ENCODE data around the gene LRRFIP2.
"Not testable (repeated sequence)": the region's sequence is repeated elsewhere in the genome, so short reads cannot be mapped to it uniquely, and the experiment has no call there.

LRRFIP2 gene

DNA sequence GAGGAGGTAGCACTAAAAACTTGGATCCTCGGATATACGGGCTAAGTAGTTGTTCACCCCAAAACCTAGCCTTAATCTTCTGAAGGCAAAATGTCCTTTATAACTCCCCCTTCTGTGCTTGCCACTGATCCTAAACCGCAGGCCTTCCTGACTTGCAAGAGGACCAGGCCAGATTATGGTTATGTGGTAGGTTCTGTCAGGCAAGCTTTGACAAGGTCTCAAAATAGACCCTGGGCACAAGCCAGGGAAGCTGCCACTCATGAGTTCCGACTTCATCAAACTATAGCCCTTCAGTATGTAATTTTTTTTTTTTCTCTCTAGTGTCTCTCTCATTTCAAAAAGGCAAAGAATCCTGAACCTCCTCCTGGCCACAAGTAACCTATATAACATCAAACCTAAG, 3.2 kb downstream of the LRRFIP2 start:
- Mint-ChIP-seq H3K27me3 (no peaks in the 10 kb centered on the region), H3K36me3 (peaks cover 21% of the 10 kb centered on the region), H3K9me3 (no peaks in the 10 kb centered on the region), H3K4me1 (peaks cover 26% of the 10 kb centered on the region), H3K27ac (no peak overlapping the region), H3K4me3 (no peak overlapping the region)
- CTCF ChIA-PET = interaction anchor here (0.6 kb wide), 1 partner anchor 41 kb away, joined by 7 read pairs; no protein-coding TSS in a partner anchor
- DNase-seq = no peak

DNA sequence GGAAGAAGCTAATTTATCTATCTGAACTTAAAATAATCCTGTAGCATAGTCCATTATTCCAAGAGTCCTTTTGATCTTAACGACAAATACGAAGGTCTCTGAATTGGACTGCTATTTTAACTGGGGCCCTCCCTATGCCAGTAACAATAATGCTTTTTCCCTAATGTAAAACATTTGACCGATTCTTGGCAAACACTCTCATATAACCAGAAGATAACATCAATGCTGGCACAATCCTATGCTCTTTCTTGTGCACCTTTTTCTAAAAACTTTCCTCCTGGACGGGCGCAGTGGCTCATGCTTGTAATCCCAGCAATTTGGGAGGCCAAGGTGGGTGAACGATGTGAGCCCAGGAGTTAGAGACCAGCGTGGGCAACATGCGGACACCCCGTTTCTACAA, 3.9 kb downstream of the LRRFIP2 start:
- Mint-ChIP-seq H3K27me3 (no peaks in the 10 kb centered on the region), H3K27ac (no peak overlapping the region), H3K9me3 (no peaks in the 10 kb centered on the region), H3K36me3 (peaks cover 21% of the 10 kb centered on the region), H3K4me3 (no peak overlapping the region), H3K4me1 (peaks cover 26% of the 10 kb centered on the region)
- CTCF ChIA-PET = interaction anchor here (0.6 kb wide), 1 partner anchor 42 kb away, joined by 7 read pairs; no protein-coding TSS in a partner anchor
- no peak for DNase-seq

DNA sequence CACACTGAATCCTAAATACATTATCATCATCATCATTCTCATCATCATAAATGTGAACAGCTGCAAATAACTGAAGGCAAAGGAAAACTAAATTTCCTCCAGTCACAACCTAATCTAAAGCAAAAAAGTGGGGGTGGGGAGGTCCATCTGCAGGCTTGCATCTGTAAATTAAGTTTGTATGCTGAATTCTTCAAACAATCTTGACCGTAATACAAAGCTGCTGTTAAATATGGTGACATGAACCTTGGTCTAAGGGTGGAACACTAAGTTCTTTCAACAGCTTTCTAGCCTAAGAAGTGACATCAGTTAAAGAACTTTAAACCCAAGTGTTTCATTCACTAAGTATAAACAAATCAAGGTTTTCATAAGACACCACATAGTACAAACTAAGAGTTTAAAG, 4.3 kb downstream of the LRRFIP2 start:
- Mint-ChIP-seq H3K4me3 (no peak overlapping the region), H3K27me3 (no peaks in the 10 kb centered on the region), H3K9me3 (no peaks in the 10 kb centered on the region), H3K36me3 (peaks cover 20% of the 10 kb centered on the region), H3K27ac (no peak overlapping the region), H3K4me1 (peaks cover 23% of the 10 kb centered on the region)
- CTCF ChIA-PET = no interaction called here
- no peak for DNase-seq

DNA sequence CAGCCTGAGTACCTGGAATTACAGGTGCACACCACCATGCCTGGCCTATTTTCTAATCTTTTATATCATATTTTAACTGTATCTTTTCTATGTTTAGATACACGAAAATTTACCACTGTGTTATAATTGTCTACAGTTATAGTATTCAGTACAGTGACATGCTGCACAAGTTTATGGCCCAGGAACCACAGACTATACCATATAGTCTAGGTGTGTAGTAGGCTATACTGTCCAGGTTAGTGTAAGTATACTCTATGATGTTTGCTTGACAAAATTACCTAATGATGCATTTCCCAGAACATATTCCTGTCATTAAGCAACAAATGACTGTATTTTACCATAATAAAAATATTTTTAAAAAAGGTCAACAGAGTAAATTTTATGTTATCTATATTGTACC, 5.5 kb downstream of the LRRFIP2 start:
- H3K27ac Mint-ChIP-seq = no peak overlapping the region
- peaks cover 14% of the 10 kb centered on the region for H3K4me1 Mint-ChIP-seq
- peaks cover 17% of the 10 kb centered on the region for H3K36me3 Mint-ChIP-seq
- no peak for DNase-seq
- no peaks in the 10 kb centered on the region for H3K9me3 Mint-ChIP-seq
- CTCF ChIA-PET = no interaction called here
- H3K27me3 Mint-ChIP-seq = no peaks in the 10 kb centered on the region
- H3K4me3 Mint-ChIP-seq = no peak overlapping the region

DNA sequence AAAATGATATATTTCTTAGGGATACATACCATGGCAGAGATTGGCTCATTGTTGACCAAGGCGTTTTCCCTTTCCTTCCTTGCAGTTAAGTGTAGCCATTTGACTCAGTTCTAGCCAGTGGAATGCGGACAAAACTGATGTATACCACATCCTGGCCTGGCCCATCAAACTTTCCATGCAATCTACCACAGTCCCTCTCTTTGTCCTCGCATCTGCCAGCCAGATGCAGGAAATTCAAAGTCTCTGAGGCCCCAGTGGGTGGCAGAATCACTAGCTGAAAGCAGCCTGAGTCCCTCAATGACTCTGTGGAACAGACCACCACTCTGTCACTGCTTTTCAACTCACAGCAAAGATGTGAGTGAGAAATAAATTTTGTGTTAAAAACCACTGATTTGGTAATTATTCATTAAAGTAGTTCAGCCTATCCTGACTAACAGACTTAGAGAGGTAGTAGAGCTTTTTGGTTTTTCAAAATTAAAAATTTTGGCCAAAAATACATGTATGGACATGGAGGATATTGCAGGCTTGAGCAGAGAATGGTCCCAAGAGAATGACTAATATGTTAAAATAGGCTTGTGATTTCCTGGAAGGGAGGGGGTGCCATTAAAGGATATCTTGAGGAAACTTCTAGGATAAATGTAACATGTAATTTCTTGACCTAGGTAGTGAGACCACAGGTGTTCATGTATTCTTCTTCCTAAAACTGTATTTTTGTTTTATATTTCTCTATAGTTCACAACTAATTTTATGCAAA, 10.9 kb downstream of the LRRFIP2 start:
- no peak for DNase-seq
- H3K4me3 Mint-ChIP-seq = no peak overlapping the region
- CTCF ChIA-PET = interaction anchor here (1.1 kb wide), 1 partner anchor 9 kb away, joined by 3 read pairs; no protein-coding TSS in a partner anchor

DNA sequence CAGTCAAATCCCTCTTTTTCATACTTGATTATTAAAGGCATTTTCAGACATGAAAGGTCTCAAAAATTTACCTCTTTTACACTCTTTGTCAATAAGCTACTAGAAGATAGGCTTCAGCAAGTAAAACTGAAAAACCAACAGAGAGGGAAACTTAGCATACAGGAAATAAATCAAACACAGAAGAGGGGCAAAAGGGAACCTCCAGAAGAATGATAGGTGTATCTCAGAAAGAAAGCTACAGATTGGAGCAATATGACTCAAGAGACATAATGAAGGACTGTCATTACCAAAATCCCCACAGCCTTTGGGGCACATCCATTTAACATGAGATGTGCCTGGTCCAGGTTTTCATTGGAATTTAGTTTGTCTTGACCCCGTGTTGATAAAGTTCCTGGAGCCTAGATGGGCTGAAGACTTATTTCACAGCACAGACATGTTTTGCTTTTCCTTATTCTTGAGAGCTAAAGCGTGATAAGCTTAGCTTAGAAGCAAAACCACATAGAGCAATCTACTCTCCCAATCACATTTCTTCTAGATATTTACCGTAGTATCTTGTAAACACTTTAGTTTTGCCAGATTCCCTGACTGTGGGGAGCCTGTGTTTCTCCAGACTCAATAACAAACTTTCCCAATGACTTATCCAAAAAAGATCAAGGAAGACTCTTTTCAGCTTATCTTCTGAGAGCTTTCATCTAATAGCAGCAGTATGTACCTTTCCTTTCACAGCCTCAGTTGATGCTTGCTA, 11.7 kb downstream of the LRRFIP2 start:
- Mint-ChIP-seq H3K4me3 (no peak overlapping the region), H3K9me3 (no peaks in the 10 kb centered on the region), H3K27ac (peak overlapping the region; percentile 29), H3K27me3 (no peaks in the 10 kb centered on the region), H3K4me1 (peaks cover 23% of the 10 kb centered on the region), H3K36me3 (peaks cover 15% of the 10 kb centered on the region)
- no peak for DNase-seq
- CTCF ChIA-PET = interaction anchor here (0.7 kb wide), 1 partner anchor 319 kb away, joined by 3 read pairs; no protein-coding TSS in a partner anchor

More for the DNA sequence above, 10.9 kb downstream of the LRRFIP2 start:
- H3K27me3 Mint-ChIP-seq = no peaks in the 10 kb centered on the region
- H3K27ac Mint-ChIP-seq = no peak overlapping the region
- H3K36me3 Mint-ChIP-seq = peaks cover 15% of the 10 kb centered on the region
- H3K9me3 Mint-ChIP-seq = no peaks in the 10 kb centered on the region
- peaks cover 23% of the 10 kb centered on the region for H3K4me1 Mint-ChIP-seq

DNA sequence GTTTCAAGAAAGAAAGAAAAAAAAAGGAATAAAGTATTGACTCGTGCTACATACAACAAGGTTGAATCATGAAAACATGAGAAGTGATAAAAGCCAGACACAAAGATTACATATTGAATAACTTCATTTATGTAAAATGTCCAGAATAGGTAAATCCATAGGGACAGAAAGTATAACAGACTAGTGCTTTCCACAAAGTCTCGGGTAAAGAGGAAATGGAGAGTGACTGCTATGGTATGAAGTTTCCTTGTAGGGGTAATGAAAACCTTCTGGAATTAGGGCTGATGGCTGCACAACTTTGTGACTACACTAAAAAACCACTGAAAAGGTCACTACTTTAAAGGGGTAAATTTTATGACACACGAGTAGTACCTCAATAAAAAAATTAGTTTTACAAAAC, 13.0 kb downstream of the LRRFIP2 start:
- H3K36me3 Mint-ChIP-seq = peaks cover 15% of the 10 kb centered on the region
- H3K27ac Mint-ChIP-seq = no peak overlapping the region
- no peaks in the 10 kb centered on the region for H3K27me3 Mint-ChIP-seq
- H3K4me1 Mint-ChIP-seq = peaks cover 23% of the 10 kb centered on the region
- no peak for DNase-seq
- H3K9me3 Mint-ChIP-seq = no peaks in the 10 kb centered on the region
- H3K4me3 Mint-ChIP-seq = no peak overlapping the region
- CTCF ChIA-PET = no interaction called here

DNA sequence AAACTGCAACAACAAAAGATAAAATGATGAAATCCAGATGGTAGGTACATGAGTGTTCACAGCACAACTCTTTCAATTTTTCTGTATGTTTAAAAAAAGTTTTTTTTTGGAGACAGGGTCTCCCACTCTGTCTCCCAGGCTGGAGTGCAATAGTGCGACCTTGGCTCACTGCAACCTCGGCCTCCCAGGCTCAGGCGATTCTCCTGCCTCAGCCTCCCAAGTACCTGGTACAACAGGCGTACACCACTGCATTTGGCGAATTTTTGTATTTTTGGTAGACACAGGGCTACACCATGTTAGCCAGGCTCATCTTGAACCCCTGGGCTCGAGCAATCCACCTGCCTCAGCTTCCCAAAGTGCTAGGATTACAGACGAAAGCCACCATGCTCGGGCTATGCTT, 18.6 kb downstream of the LRRFIP2 start:
- no peak for DNase-seq
- no peak overlapping the region for H3K27ac Mint-ChIP-seq
- CTCF ChIA-PET = no interaction called here
- no peaks in the 10 kb centered on the region for H3K27me3 Mint-ChIP-seq
- peaks cover 20% of the 10 kb centered on the region for H3K36me3 Mint-ChIP-seq
- H3K4me1 Mint-ChIP-seq = peaks cover 11% of the 10 kb centered on the region
- no peaks in the 10 kb centered on the region for H3K9me3 Mint-ChIP-seq
- no peak overlapping the region for H3K4me3 Mint-ChIP-seq

DNA sequence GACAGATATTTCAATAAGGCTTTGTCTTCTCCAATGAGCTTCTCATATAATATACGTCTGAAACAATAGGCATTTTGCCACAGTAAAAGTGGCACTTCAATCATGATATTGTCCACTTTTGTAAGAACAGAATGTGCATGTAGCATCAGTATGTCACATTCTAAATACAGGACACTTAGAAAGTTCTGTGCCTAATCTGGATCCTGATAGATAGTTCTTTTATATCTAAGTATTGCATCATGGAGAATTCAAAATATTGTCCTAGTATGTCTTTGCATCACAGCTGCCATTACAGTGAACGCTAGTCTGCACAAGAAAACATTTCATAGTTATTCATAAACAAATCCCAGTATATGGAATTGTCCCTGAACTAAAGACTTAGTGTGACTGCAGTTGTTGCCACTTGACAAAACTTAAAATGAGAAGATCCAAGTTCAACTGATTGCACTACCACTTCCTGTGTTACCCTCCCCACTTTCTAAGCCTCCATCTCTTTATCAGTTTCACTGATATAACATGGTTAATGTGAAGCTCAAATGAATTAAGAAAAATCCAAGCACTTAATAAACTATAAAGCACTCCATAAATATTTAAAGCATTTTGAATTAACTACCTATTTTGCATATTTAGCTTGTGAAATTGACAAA, 19.6 kb downstream of the LRRFIP2 start:
- DNase-seq = no peak
- no peaks in the 10 kb centered on the region for H3K9me3 Mint-ChIP-seq
- H3K27me3 Mint-ChIP-seq = no peaks in the 10 kb centered on the region
- CTCF ChIA-PET = interaction anchor here (0.9 kb wide), 1 partner anchor 9 kb away, joined by 3 read pairs; no protein-coding TSS in a partner anchor
- H3K36me3 Mint-ChIP-seq = peaks cover 17% of the 10 kb centered on the region
- H3K4me1 Mint-ChIP-seq = peaks cover 11% of the 10 kb centered on the region
- H3K4me3 Mint-ChIP-seq = no peak overlapping the region
- H3K27ac Mint-ChIP-seq = no peak overlapping the region

DNA sequence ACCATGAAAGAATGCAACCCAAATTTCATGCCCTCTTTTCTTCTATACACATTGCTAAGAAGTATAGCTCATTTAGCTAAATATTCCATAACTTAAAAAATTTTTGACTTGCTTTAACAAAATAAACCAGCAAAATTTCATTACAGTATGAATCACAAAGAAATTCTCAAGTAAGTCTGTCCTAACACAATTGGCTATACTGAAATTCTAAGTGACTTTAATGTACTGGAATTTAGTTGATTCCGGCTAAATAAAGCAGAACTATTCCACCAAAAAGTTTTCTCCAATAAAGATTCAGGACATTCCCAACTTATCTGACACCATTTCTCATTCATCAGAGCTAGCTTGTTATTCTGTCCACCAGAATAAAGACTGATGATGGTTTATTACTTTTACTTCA, 23.8 kb downstream of the LRRFIP2 start:
- no peak overlapping the region for H3K4me3 Mint-ChIP-seq
- H3K36me3 Mint-ChIP-seq = peaks cover 18% of the 10 kb centered on the region
- H3K4me1 Mint-ChIP-seq = peaks cover 11% of the 10 kb centered on the region
- H3K27me3 Mint-ChIP-seq = no peaks in the 10 kb centered on the region
- CTCF ChIA-PET = no interaction called here
- no peak for DNase-seq
- H3K27ac Mint-ChIP-seq = no peak overlapping the region
- no peaks in the 10 kb centered on the region for H3K9me3 Mint-ChIP-seq

DNA sequence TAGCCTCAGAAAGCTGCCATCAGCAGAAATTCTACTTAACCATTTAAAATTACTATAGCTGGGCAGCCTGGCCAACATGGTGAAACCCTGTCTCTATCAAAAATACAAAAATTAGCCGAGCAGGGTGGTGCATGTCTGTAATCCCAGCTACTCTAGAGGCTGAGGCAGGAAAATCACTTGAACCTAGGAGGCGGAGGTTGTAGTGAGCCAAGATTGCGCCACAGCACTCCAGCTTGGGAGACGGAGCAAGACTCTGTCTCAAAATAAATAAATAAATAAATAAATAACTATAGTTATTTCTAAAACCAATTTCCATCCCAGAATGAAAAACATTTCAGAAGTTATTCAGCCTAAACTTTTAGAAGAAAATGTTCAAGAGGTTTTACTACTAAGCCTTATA, 25.1 kb downstream of the LRRFIP2 start:
- no peak overlapping the region for H3K27ac Mint-ChIP-seq
- no peak for DNase-seq
- no peaks in the 10 kb centered on the region for H3K27me3 Mint-ChIP-seq
- H3K9me3 Mint-ChIP-seq = no peaks in the 10 kb centered on the region
- CTCF ChIA-PET = no interaction called here
- H3K4me1 Mint-ChIP-seq = no peaks in the 10 kb centered on the region
- H3K36me3 Mint-ChIP-seq = peaks cover 21% of the 10 kb centered on the region
- no peak overlapping the region for H3K4me3 Mint-ChIP-seq

DNA sequence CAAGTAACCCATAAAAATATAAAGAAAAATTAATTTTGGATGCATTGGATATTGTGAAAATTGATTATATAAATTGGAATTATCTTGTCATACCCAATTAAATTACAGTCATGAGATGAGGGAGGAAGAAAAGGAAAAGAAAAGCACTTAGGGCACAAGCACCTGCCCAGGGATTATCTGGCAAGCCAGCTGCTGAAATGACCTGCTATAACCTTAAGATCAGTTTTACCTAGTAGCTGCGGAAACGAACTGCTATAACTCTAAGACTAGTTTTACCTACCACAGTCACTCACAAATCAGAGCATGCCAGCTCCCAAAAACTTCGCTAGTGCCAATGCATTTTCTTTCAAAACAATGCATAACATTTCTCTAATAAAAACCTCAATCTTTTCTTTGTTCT, 26.2 kb downstream of the LRRFIP2 start:
- H3K4me1 Mint-ChIP-seq = no peaks in the 10 kb centered on the region
- no peak for DNase-seq
- H3K27ac Mint-ChIP-seq = no peak overlapping the region
- CTCF ChIA-PET = no interaction called here
- no peaks in the 10 kb centered on the region for H3K9me3 Mint-ChIP-seq
- peaks cover 12% of the 10 kb centered on the region for H3K36me3 Mint-ChIP-seq
- no peaks in the 10 kb centered on the region for H3K27me3 Mint-ChIP-seq
- H3K4me3 Mint-ChIP-seq = no peak overlapping the region

DNA sequence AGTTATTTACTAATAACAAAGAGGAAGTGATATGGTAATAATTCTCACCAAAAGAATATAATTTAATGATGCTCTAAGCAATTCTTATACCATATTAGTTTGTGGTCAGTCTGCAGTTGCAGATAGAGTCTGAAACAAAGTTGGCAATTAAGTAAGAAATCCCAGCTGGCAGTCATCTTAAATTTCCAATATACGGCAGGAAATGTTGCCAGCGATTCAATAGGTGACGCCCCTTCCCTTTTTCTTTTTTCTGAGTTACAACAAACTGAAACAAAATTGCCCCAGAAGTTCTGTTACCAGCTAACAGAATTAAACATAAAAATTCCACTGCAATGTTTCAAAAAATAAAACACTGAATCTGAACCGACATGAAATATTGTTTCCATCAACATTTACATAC, 26.7 kb downstream of the LRRFIP2 start:
- CTCF ChIA-PET = no interaction called here
- H3K27ac Mint-ChIP-seq = no peak overlapping the region
- DNase-seq = no peak
- H3K9me3 Mint-ChIP-seq = no peaks in the 10 kb centered on the region
- no peak overlapping the region for H3K4me3 Mint-ChIP-seq
- peaks cover 17% of the 10 kb centered on the region for H3K36me3 Mint-ChIP-seq
- H3K4me1 Mint-ChIP-seq = no peaks in the 10 kb centered on the region
- H3K27me3 Mint-ChIP-seq = no peaks in the 10 kb centered on the region

DNA sequence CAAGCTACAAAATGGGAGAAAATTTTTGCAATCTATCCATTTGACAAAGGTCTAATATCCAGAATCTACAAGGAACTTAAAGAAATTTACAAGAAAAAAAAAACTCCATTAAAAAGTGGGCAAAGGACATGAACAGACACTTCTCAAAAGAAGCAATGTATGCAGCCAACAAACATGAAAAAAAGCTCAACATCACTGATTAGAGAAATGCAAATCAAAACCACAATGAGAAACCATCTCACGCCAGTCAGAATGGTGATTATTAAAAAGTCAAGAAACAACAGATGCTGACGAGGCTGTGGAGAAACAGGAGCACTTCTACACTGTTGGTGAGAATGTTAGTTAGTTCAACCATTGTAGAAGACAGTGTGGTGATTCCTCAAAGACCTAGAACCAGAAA, 27.5 kb downstream of the LRRFIP2 start:
- CTCF ChIA-PET = interaction anchor here (1.2 kb wide), 1 partner anchor 67 kb away, joined by 4 read pairs; no protein-coding TSS in a partner anchor
- not testable (repeated sequence) for DNase-seq, H3K4me1 Mint-ChIP-seq, H3K9me3 Mint-ChIP-seq, H3K27me3 Mint-ChIP-seq, H3K4me3 Mint-ChIP-seq, H3K27ac Mint-ChIP-seq
- peaks cover 21% of the 10 kb centered on the region for H3K36me3 Mint-ChIP-seq
